T-cell (primary cell): ENCODE data around the gene JAKMIP1. TPM values are rescaled to one million over a fixed set of nuclear protein-coding genes. Genes with fewer than 3 reads are reported as not detected.

Experiments used
- ATAC-seq, 4 experiments: fragments of 200-7000 bp in 3 of 4; fragments of 150-1000 bp in 1 of 4; cut with Tn5 transposase; replicated peaks in 1 of 4; 1 replicate in 3 of 4; 2 replicates in 1 of 4; pipeline ENCODE4 v1.10.0; 2021; ENCODE audit warnings: moderate library complexity in 3 of 4, mild to moderate bottlenecking in 2 of 4, moderate number of reproducible peaks in 1 of 4
- CTCF ChIA-PET, 2 donors: fragments of 300-600 bp; sonication (Branson Sonifier 250); formaldehyde crosslinking; loops; one replicate each; lab custom pipeline; 2022; ENCODE audit warnings: antibody characterized with exemption in 2 of 2; lab: Charles Lee
- POLR2A ChIA-PET, 2 donors: fragments of 300-600 bp; sonication (Branson Sonifier 250); formaldehyde crosslinking; loops; one replicate each; lab custom pipeline; 2022; ENCODE audit warnings: antibody characterized with exemption in 2 of 2; lab: Charles Lee
- DNase-seq, 35 experiments: peaks; one replicate each; pipeline versions ENCODE4 v3.0.0 to v3.0.0-alpha.2; 2013 to 2023
- H3K27ac ChIP-seq: one replicate; pipeline ENCODE4 v1.5.1; 2013; ENCODE audit warnings: low read length
- H3K27me3 ChIP-seq, 2 experiments: replicated peaks in 1 of 2; 1 replicate in 1 of 2; 2 replicates in 1 of 2; pipeline versions ENCODE4 v1.6.1 to v1.7.0; 2013; ENCODE audit warnings: low read length in 1 of 2, mixed read lengths in 1 of 2; ENCODE audit not compliant: control insufficient read depth in 2 of 2, insufficient read depth in 2 of 2; ENCODE audit errors: extremely low read depth in 1 of 2
- H3K36me3 ChIP-seq, 2 donors: 1 replicate in 1 of 2; 2 replicates in 1 of 2; pipeline versions ENCODE4 v1.6.1 to v1.7.0; 2013; ENCODE audit warnings: low read length in 1 of 2; ENCODE audit not compliant: control insufficient read depth in 2 of 2, insufficient read depth in 1 of 2; ENCODE audit errors: extremely low read depth in 1 of 2
- H3K4me1 ChIP-seq, 2 experiments: 1 replicate in 1 of 2; 2 replicates in 1 of 2; pipeline versions ENCODE4 v1.6.1 to v1.7.0; 2013; ENCODE audit warnings: low read length in 2 of 2, mixed read lengths in 1 of 2; ENCODE audit not compliant: insufficient read depth in 2 of 2, control insufficient read depth in 1 of 2; ENCODE audit errors: extremely low read depth in 1 of 2
- H3K4me3 ChIP-seq, 2 donors: 1 replicate in 1 of 2; 2 replicates in 1 of 2; pipeline versions ENCODE4 v1.5.1 to v1.7.0; 2013; ENCODE audit warnings: mild to moderate bottlenecking in 2 of 2, low read length in 1 of 2, moderate library complexity in 1 of 2; ENCODE audit not compliant: control insufficient read depth in 1 of 2; ENCODE audit errors: extremely low read depth in 1 of 2
- H3K9me3 ChIP-seq: 2 replicates; pipeline ENCODE4 v1.7.0; 2013
- H3K27ac Mint-ChIP-seq, 2 donors: one replicate each; pipeline ENCODE4 v1.8.0; 2020 to 2021; ENCODE audit warnings: mild to moderate bottlenecking in 2 of 2, mixed read lengths in 2 of 2
- H3K27me3 Mint-ChIP-seq, 2 donors: one replicate each; pipeline ENCODE4 v1.8.0; 2021 to 2022; ENCODE audit warnings: mixed read lengths in 2 of 2
- H3K36me3 Mint-ChIP-seq: one replicate; pipeline ENCODE4 v1.8.0; 2021; ENCODE audit warnings: mixed read lengths
- H3K4me1 Mint-ChIP-seq, 3 donors: one replicate each; pipeline ENCODE4 v1.8.0; 2020 to 2022; ENCODE audit warnings: mixed read lengths in 3 of 3, mild to moderate bottlenecking in 1 of 3
- H3K4me3 Mint-ChIP-seq, 3 donors: one replicate each; pipeline ENCODE4 v1.8.0; 2020 to 2022; ENCODE audit warnings: mild to moderate bottlenecking in 3 of 3, mixed read lengths in 3 of 3, moderate library complexity in 3 of 3
- H3K9me3 Mint-ChIP-seq, 3 donors: one replicate each; pipeline ENCODE4 v1.8.0; 2020 to 2022; ENCODE audit warnings: mixed read lengths in 3 of 3
- WGBS: methylation state at CpG from one replicate; pipeline ENCODE4 v1.1.5; 2013; ENCODE audit warnings: missing lambda C conversion rate; ENCODE audit not compliant: insufficient coverage; 5-methylcytosine and 5-hydroxymethylcytosine counted together
- total RNA-seq, 35 experiments: library from RNA in 6 of 35; stranded (reverse) in 6 of 35; fragments of 120-200 nt in 1 of 35; gene quantifications; one replicate each; pipeline versions ENCODE4 v1.2.1 to v1.2.4 and lab custom pipeline; 2013 to 2026

JAKMIP1 gene
- total RNA-seq, 5 donors from 2014 or later (not counting 1 experiment from before 2014, with no cell fraction given) = 3.5 to 14.0 (median 6.1) TPM

DNA sequence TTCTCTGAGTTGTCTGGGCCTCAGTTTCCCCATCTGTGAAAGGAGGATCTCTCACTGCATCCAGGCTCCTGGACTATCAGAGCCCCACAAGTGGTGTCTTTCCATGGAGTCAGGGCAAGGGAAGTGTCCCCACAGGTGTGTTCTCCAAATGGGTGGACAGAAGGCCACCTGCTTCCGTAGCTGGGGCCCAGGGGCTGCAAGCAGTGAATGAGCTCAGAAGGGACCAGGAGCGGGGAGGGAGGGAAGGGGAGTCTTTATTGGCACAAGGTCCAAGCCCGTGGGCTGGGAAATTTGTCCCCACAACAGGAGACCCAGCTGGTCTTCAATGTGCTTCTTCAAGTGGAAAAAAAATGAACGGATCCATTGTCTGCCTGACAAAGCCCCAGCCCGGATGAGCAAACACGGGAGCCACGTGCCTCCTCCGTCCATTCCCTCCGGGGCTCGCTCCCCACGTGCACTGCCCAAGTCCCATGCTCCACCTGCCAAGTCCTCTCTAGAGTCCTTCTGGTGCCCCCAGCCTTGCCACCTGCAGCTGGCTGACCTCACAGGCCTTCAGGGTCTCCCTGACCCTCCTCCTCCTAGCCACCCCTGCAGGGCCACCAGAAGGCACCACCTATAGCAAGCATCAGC, 72.0 kb downstream of the JAKMIP1 start:
- Mint-ChIP-seq H3K27ac (no peak overlapping the region), H3K4me1 (no peaks in the 10 kb centered on the region), H3K9me3 (no peaks in the 10 kb centered on the region), H3K27me3 (peaks cover 2 to 7% of the 10 kb centered on the region in 2 donors), H3K36me3 (no peaks in the 10 kb centered on the region), H3K4me3 (no peak overlapping the region)
- Histone ChIP-seq H3K9me3 (no peaks in the 10 kb centered on the region), H3K27me3 (no peaks in the 10 kb centered on the region), H3K36me3 (no peaks in the 10 kb centered on the region), H3K4me3 (no peak overlapping the region), H3K4me1 (peaks cover 0 to 3% of the 10 kb centered on the region in 2 experiments), H3K27ac (no peak overlapping the region)
- ChIA-PET CTCF (interaction anchor here in 1 of 2 donors (0.5 kb wide), 1 partner anchor 192 kb away, joined by 3 read pairs; no protein-coding TSS in a partner anchor), POLR2A (no interaction called here)
- 89% methylated on average over 10 of the region's 11 CpGs for WGBS
- no peak for ATAC-seq
- DNase-seq = no peak

DNA sequence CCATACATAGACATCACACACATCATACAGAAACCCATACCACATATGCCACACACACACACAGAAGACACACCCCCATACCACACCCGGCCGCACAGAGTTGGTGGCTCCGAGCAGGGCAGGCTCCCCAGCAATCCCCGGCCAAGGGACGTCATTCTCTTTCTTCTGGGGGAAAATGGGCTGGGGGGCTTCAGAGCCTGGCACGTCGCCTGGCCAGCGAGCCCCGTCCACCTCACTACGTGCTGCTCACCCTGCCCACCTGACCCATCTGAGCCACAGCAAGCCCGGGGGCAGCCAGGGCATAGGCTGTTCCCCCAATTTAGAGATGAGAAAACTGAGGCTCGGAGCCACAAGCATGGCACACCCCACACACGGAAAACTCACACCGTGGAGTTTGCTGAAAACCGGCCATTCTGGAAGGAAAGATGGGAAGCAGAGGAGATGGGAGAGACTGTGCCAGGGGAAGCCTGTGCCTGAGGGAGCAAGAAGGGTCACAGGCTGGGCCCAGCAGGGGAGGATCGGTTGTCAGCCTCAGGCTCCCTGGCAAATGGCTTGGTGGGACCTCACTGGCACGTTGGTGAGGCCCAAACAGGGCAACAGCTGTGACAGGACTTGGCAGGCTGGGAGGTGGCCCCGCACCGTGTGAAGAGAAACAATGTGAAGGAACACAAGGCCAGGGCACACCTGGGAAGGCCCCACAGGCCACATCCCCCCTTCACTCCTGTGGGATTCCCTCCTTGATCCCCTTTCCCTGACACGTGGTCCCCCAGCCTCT, 73.2 kb downstream of the JAKMIP1 start:
- H3K4me3 ChIP-seq = no peak overlapping the region
- Mint-ChIP-seq H3K27me3 (peaks cover 2 to 7% of the 10 kb centered on the region in 2 donors), H3K27ac (no peak overlapping the region), H3K36me3 (no peaks in the 10 kb centered on the region), H3K9me3 (no peaks in the 10 kb centered on the region), H3K4me1 (no peaks in the 10 kb centered on the region), H3K4me3 (no peak overlapping the region)
- peaks cover 0 to 3% of the 10 kb centered on the region in 2 experiments for H3K4me1 ChIP-seq
- ChIA-PET CTCF (no interaction called here), POLR2A (no interaction called here)
- DNase-seq = no peak
- 81% methylated on average over 10 of the region's 20 CpGs for WGBS
- no peaks in the 10 kb centered on the region for H3K9me3 ChIP-seq
- H3K27ac ChIP-seq = no peak overlapping the region
- H3K27me3 ChIP-seq = no peaks in the 10 kb centered on the region
- no peaks in the 10 kb centered on the region for H3K36me3 ChIP-seq
- ATAC-seq = no peak

DNA sequence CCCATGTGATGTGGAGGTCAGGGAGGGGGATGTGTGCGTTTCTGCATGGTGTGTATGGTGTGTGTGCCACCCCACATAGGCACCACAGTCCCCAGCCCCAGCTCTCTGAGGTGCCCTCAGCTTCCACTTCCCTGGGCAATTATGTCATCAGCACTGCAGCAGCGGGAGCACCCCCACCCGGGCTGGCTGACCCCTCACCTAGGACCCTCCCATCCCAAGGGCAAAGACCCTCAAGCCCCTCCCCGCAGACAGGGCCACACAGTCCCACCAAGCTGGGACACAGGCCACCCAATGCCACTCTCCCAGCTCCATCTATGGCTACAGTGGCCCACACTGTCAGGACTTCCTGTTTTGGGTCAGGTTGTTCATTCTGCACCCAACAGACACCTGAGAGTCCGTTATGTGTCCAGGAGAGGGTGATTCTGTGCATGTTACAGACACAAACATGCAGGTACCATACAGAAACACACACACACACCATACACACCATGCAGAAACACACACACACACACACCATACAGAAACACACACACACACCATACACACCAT, 75.2 kb downstream of the JAKMIP1 start:
- Histone ChIP-seq H3K27ac (no peak overlapping the region), H3K27me3 (no peaks in the 10 kb centered on the region), H3K9me3 (no peaks in the 10 kb centered on the region), H3K36me3 (no peaks in the 10 kb centered on the region), H3K4me1 (peaks cover 0 to 3% of the 10 kb centered on the region in 2 experiments), H3K4me3 (no peak overlapping the region)
- H3K27me3 Mint-ChIP-seq = peaks cover 0 to 7% of the 10 kb centered on the region in 2 donors
- 95% methylated on average over 3 of the region's 5 CpGs for WGBS
- ATAC-seq = no peak
- no peak for DNase-seq
- POLR2A ChIA-PET = no interaction called here
- H3K36me3 Mint-ChIP-seq = no peaks in the 10 kb centered on the region
- H3K4me3 Mint-ChIP-seq = no peak overlapping the region
- no peaks in the 10 kb centered on the region for H3K9me3 Mint-ChIP-seq
- H3K27ac Mint-ChIP-seq = no peak overlapping the region
- CTCF ChIA-PET = no interaction called here
- no peaks in the 10 kb centered on the region for H3K4me1 Mint-ChIP-seq

DNA sequence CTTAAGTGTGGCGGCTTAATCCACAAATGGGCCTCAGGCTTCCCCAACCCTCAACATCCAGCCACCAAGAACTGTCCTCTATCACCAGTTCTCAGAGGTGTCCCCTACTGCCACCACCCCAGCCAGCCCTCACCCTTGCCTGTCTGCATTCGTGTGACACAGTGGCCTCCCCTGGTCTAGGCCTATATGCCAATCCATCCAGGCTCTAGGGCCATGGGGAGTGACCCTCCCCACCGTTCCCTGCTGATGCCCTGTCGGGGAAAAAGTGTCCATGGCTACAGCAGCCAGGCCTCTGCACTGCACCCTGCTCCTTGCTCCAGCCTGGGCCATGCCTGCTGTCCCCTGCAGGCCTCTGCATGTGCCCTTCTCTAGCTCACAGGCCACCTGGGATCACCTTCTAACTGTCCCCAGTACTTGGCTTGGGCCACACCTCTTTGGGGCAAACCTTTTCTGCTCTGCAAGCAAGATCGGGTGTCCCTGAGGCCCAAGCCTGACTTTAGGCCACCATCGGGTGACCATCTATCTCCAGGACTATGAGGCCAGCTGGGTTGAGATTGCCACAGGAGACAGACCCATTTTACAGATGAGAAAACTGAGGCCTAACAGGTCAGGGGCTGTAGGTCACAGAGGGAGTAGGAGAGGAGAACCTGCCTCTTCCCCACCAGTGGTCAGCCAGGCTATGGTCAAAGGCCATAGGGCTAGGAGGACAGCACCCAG, 75.8 kb downstream of the JAKMIP1 start:
- Histone ChIP-seq H3K4me3 (no peak overlapping the region), H3K36me3 (no peaks in the 10 kb centered on the region), H3K9me3 (no peaks in the 10 kb centered on the region), H3K4me1 (peaks cover 0 to 3% of the 10 kb centered on the region in 2 experiments), H3K27ac (no peak overlapping the region), H3K27me3 (no peaks in the 10 kb centered on the region)
- Mint-ChIP-seq H3K9me3 (no peaks in the 10 kb centered on the region), H3K27ac (no peak overlapping the region), H3K36me3 (no peaks in the 10 kb centered on the region), H3K4me1 (no peaks in the 10 kb centered on the region), H3K27me3 (peaks cover 0 to 4% of the 10 kb centered on the region in 2 donors), H3K4me3 (no peak overlapping the region)
- CTCF ChIA-PET = no interaction called here
- 94% methylated on average over 6 of the region's 6 CpGs for WGBS
- no peak for DNase-seq
- no peak for ATAC-seq
- POLR2A ChIA-PET = no interaction called here

DNA sequence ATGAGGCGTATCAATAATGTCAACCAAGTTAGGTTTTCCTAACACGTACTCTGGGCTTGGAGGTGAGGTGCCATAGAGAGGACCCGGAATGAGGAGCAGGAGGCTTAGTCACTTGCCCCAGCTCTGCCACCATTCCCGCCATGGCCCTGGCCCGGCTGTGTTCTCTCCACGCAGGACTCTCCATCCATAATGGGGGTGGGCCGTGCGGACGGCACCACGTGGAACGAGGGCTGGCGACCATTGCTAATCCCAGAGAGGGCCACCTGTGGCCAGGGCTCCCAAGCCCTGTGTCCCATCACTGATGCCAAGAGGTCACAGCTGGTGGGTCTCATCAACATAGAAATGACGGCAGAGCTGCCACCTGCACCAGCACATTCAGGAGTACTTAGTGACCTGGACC, 76.4 kb downstream of the JAKMIP1 start:
- H3K9me3 Mint-ChIP-seq = no peaks in the 10 kb centered on the region
- H3K36me3 ChIP-seq = no peaks in the 10 kb centered on the region
- no peaks in the 10 kb centered on the region for H3K4me1 Mint-ChIP-seq
- peaks cover 0 to 3% of the 10 kb centered on the region in 2 experiments for H3K4me1 ChIP-seq
- H3K4me3 Mint-ChIP-seq = no peak overlapping the region
- no peak overlapping the region for H3K4me3 ChIP-seq
- 97% methylated on average over 11 of the region's 13 CpGs for WGBS
- H3K9me3 ChIP-seq = no peaks in the 10 kb centered on the region
- ATAC-seq = no peak
- POLR2A ChIA-PET = no interaction called here
- H3K27me3 Mint-ChIP-seq = peaks cover 0 to under 1% of the 10 kb centered on the region in 2 donors
- CTCF ChIA-PET = no interaction called here
- DNase-seq = no peak
- no peaks in the 10 kb centered on the region for H3K27me3 ChIP-seq
- no peak overlapping the region for H3K27ac Mint-ChIP-seq
- H3K27ac ChIP-seq = no peak overlapping the region
- no peaks in the 10 kb centered on the region for H3K36me3 Mint-ChIP-seq

DNA sequence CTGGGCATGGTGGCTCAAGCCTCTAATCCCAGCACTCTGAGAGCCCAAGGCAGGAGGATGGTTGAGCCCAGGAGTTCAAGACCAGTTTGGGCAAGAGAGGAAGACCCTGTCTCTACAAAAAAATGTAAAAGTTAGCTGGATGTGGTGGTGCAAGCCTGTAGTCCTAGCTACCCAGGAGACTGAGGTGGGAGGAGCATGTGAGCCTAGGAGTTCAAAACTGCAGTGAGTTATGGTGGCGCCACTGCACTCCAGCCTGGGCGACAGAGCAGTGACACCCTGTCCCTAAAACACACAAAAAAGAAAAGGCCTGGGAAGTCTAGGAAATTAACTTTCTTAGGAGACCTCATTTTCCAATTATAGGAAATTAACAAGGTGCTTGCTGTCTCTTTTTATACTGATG, 76.8 kb downstream of the JAKMIP1 start:
- Histone ChIP-seq H3K27me3 (no peaks in the 10 kb centered on the region), H3K4me1 (peaks cover 0 to 3% of the 10 kb centered on the region in 2 experiments), H3K4me3 (no peak overlapping the region), H3K9me3 (no peaks in the 10 kb centered on the region), H3K36me3 (no peaks in the 10 kb centered on the region), H3K27ac (no peak overlapping the region)
- ChIA-PET POLR2A (no interaction called here), CTCF (no interaction called here)
- no CpG with 5 or more reads among the region's 2 CpGs for WGBS
- DNase-seq = no peak
- Mint-ChIP-seq H3K36me3 (no peaks in the 10 kb centered on the region), H3K4me3 (no peak overlapping the region), H3K4me1 (no peaks in the 10 kb centered on the region), H3K9me3 (no peaks in the 10 kb centered on the region), H3K27me3 (no peaks in the 10 kb centered on the region), H3K27ac (no peak overlapping the region)
- ATAC-seq = no peak
